Measurements from ENCODE around the gene MCEE.

- TF ChIP-seq POLR2A (IDR thresholded peaks at IDR 0.05; ENCODE audit: low read depth) (peak; percentile 100), CTCF (IDR thresholded peaks at IDR 0.05) (peak in 1 of 3 experiments; percentile 4)
These were observed 61.6 kb downstream of the MCEE start, which contains the start of gene NAGK for GRCh38 chr2:71068218-71069035.
